Gastroesophageal sphincter (tissue), 3 donors: ENCODE measurements around the gene CIPC.

Source experiments
- EP300 ChIP-seq: sonication (generic); formaldehyde crosslinking; IDR thresholded peaks from one replicate; pipeline ENCODE4 v1.6.1; 2017; ENCODE audit warnings: antibody characterized with exemption, mild to moderate bottlenecking
- POLR2A ChIP-seq, 2 donors: fragments of 450-650 bp; IDR thresholded peaks; one replicate each; pipeline ENCODE4 v1.6.1; 2017; ENCODE audit warnings: antibody characterized with exemption in 2 of 2, mild to moderate bottlenecking in 2 of 2, moderate library complexity in 1 of 2
- POLR2AphosphoS5 ChIP-seq: sonication (generic); formaldehyde crosslinking; IDR thresholded peaks from one replicate; pipeline ENCODE4 v1.6.1; 2017; ENCODE audit warnings: antibody characterized with exemption
- TF ChIP-seq, protein P1 (sequence below), 4 experiments: fragments of 200-600 bp in 2 of 4; fragments of 450-650 bp in 2 of 4; sonication (generic) in 1 of 4; IDR thresholded peaks; one replicate each; pipeline ENCODE4 v1.5.1; 2017 to 2019; ENCODE audit warnings: antibody characterized with exemption in 4 of 4, mild to moderate bottlenecking in 2 of 4, moderate library complexity in 2 of 4

DNA sequence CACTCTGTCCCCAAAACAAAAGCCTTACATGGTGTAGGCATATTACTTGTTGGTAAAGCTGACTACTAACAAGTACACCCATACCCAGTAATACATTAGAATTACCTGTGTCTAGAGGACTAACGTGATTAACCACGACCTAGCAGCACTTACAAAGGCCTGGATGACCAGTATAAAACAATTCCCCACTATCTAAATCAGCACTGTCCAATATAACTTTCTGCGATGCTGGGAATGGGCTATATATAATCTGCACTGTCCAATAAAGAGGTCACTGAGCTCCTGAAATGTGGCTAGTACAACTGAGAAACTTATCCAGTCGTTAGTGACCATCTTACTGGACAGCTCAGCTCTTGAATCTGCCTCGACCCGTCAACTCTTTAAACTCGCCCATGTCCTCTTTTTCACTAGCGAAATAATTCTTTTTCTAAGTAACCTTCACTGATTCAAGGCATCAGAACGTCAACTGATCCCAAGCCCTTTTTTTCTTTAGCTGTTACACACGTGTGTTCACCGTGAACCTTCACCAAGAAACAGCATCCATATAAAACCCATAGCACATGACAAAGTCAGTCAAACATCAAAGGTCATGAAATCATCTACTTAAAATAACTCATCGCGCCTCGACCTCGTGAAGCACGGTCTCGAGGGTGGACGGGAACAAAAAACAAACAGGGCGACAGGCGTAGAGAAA lies 905 bp upstream of the CIPC start:
- TF ChIP-seq, protein P1, sequence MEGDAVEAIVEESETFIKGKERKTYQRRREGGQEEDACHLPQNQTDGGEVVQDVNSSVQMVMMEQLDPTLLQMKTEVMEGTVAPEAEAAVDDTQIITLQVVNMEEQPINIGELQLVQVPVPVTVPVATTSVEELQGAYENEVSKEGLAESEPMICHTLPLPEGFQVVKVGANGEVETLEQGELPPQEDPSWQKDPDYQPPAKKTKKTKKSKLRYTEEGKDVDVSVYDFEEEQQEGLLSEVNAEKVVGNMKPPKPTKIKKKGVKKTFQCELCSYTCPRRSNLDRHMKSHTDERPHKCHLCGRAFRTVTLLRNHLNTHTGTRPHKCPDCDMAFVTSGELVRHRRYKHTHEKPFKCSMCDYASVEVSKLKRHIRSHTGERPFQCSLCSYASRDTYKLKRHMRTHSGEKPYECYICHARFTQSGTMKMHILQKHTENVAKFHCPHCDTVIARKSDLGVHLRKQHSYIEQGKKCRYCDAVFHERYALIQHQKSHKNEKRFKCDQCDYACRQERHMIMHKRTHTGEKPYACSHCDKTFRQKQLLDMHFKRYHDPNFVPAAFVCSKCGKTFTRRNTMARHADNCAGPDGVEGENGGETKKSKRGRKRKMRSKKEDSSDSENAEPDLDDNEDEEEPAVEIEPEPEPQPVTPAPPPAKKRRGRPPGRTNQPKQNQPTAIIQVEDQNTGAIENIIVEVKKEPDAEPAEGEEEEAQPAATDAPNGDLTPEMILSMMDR (IDR thresholded peaks at IDR 0.05), result no peak
- TF ChIP-seq EP300, result no peak
- TF ChIP-seq POLR2AphosphoS5, result no peak
- TF ChIP-seq POLR2A (IDR thresholded peaks at IDR 0.05), result no peak
